Breast epithelium (tissue), 3 donors: Measurements from ENCODE around the gene FOXN4.

Source experiments
- CTCF ChIP-seq, 3 donors: fragments of 450-650 bp; IDR thresholded peaks; one replicate each; pipeline ENCODE4 v1.5.1; 2016 to 2017; ENCODE audit warnings: antibody characterized with exemption in 3 of 3, mild to moderate bottlenecking in 3 of 3, moderate library complexity in 3 of 3
- POLR2A ChIP-seq: fragments of 450-650 bp; IDR thresholded peaks from one replicate; pipeline ENCODE4 v1.6.1; 2016; ENCODE audit warnings: antibody characterized with exemption, mild to moderate bottlenecking, moderate library complexity
- POLR2AphosphoS5 ChIP-seq, 3 donors: sonication (generic); formaldehyde crosslinking; IDR thresholded peaks; one replicate each; pipeline ENCODE4 v1.6.1; 2017; ENCODE audit warnings: antibody characterized with exemption in 3 of 3

GRCh38 chr12:109279525-109279924 lies 29.6 kb downstream of the FOXN4 start:
- TF ChIP-seq CTCF (IDR thresholded peaks at IDR 0.05), result no peak
- TF ChIP-seq POLR2A, result no peak
- no peak for TF ChIP-seq POLR2AphosphoS5 (IDR thresholded peaks at IDR 0.05)
